HG03565 (cell line): ENCODE results near the gene SMIM10L1.

ENCODE experiments used
- ATAC-seq: cut with Tn5 transposase; IDR thresholded peaks from one replicate; pipeline ENCODE4 v1.9.1; 2021; ENCODE audit warnings: mild to moderate bottlenecking, moderate library complexity; ENCODE audit not compliant: unreplicated experiment

SMIM10L1 gene

DNA sequence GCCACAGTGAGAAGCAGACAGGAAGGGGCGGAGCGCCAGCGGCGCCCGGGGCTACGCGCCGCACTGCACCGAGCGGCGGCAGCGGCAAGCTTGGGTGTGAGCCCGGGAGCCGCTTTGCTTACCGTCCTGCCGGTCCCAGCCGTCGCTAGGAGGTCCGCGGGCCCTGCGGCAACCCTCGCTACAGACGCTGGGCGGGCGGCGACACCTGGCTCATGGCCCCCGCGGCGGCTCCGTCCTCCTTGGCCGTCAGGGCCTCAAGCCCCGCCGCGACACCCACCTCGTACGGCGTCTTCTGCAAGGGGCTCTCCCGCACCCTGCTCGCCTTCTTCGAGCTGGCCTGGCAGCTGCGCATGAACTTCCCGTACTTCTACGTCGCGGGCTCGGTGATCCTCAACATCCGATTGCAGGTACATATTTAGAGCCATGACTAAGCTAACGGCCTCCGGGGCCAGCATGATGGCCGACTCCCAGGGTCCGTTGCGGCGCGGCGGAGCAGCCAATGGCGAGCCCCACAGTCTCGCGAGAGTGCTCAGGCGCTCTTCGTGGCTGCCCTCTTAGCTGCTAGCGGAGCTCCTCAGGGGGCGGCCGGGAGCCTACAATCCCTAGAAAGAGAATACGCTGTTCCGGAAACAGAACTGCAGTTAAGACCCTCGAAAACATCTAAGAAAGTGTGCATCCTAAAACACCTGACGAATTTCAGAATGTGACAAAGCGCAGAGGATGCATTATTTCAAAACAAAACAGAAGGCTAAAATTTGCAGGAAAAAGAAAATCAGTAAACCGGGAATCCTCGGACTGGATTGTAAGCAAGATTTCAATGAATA lies at the start of gene SMIM10L1:
Gene SMIM10L1 (plus strand): TSS at position 50 of the 824 bp plus-strand sequence. CDS start 163 bp downstream, at position 213.
- peak; percentile 90 for ATAC-seq

DNA sequence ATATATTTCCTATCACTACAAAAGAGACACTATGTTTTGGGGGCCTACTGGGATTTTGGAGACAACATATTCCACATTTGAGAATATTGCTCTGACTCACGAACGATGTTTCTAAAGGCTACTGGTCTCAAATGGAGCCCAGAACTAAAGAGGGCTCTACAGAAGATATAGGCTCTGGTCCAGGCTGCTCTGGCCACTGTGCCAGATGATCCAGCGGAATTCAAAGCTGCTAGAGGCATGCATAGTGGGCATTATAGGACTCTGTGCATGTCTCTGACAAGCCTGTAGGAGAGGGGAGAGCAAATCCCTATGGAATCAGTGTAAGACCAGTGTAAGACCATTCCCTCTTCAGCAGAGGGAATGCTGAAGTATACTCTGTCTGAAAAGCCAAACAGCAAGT lies 40.6 kb upstream of the SMIM10L1 start:
- ATAC-seq = no peak

DNA sequence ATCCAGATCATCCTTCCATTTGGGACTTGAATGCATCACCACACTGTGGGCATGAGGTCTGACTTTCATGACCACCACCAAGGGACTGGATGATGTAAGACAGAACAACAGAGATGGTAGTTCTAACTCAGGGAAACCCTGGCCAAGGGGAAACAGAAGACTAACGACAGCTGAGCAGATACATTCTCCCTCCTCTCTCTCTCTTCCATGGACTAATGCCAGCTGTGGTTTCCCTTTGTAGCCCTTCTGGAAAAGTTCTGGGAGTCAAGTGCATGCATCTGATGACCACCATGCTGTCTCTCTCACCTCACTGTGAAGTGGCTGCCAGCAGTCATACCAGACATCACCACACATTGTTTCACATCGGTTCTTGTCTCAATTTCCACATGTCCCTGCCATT lies 40.0 kb upstream of the SMIM10L1 start:
- ATAC-seq = no peak

DNA sequence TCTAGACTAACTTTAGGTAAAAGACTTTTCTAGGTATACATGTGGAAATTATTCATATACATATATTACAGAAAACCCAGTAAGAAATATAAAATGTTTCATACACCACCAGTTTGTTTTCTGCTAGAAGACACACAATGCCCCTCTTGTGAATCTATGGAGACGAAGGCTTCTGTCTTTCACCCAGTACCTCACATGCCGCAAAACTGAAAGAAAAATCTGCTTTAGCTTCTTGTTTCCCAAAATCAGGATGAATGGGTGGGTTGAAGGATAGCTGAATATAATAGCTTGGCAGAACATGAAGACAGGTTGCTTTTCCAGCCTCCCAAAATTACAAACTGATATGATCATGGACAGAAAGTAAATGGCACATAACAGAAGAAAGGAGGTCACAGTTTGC lies 37.8 kb upstream of the SMIM10L1 start:
- no peak for ATAC-seq

DNA sequence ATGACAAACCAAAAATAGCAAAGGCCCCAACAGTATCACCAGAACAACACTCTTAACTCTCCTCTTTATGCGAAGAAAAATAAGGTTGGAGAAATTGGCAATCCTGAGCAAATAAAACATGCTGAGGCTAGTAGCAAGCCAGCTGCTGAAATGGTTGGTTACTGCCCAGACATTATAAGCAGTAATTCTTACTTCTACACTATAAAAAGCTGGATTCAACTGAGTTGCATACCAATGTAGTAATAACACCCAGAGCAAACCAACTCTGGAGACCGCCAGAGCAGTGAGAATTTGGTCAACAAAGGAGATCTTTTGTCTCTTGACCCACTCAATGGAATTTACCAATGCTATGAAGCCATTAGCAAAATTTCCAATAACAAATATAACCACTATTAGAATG lies 37.2 kb upstream of the SMIM10L1 start:
- no peak for ATAC-seq

DNA sequence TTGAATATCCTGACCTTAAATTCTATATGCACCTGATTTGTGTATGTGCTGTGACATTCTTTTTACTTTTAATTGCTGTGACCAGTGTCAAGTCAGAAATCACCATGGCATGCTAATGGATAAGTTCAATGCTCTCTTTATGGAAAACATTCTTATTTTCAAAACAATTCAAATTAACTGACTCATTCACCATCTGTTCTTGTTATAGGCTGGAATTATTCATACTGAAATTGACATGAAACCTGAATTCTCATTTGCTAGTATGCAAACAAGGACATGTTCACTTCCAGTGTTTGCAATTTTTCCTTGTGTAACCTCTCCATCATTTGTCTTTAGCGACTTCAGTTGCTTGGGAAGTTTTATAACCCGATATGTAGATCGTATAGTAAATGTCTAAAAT lies 36.7 kb upstream of the SMIM10L1 start, which contains the start of gene TAS2R30:
Gene TAS2R30 (minus strand): TSS at position 340 of the 400 bp plus-strand sequence. CDS start 400 bp downstream, outside the sequence.
- no peak for ATAC-seq

DNA sequence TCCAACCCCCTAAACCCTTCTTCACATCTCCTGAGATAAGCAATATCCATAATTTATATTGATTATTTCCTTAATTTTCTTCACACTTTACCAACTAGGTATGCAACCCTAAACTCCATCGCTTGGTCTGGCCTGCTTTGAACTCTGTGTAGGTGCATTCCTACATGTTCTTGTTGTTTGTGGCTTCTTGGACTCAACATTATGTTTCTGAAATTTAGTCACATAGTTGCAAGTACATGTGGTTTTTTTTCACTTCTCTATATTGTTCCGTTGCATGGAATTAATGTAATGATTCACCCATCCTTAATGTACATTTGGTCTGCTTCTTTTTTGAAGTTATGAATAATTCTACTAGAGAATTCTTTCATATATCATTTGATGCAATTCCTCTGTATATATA lies 34.9 kb upstream of the SMIM10L1 start:
- no peak for ATAC-seq

DNA sequence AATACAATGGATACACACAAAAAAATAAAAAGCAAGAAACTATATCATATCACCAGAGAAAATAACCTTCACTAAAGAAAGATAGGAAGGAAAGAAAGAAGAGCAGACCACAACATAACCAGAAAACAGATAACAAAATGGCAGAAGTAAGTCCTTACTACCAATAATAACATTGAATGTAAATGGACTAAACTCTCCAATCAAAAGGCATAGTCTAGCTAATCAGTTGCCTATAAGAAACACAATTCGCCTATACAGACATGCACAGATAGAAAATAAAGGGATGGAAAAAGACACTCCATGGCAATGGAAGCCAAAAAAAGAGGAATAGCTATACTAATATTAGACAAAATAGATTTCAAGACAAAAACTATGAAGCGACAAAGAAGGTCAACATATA lies 27.6 kb upstream of the SMIM10L1 start:
- ATAC-seq = no peak

DNA sequence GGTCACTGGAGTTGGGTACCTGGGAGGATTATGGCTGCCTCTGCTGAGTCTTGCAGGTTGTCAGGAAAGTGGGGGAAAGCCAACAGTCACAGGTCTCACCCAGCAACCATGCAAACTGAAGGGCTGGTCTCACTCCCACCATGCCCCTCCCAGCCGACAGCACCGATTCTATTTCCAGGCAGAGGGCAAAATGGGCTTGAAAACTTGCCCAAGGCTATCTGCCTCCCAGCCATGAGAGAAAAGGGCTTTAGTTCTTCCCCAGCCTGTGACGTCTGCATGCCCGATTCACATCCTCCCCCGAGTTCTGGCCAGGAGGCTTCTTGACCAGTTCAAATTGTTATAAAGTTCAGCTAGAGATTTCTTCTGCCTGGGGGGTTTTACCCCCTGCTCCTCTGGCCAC lies 26.7 kb upstream of the SMIM10L1 start:
- no peak for ATAC-seq

DNA sequence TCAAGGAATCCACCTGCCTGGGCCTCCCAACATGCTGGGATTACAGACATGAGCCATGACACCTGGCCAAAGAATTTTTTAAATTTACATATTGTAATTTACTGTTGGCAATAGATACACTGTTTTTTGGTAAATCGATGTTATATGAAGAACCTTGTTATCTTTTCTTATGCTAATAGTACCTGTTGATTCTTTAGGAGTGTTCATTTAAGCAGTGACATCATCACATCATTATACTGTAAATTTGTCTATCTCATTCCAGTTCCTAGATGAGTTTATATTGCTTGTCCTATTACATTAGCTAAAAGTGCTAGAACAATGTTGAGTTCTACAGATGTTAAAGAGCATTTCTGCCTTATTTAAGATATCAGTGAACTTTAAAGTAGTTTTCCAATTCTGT lies 23.6 kb upstream of the SMIM10L1 start:
- ATAC-seq = no peak

DNA sequence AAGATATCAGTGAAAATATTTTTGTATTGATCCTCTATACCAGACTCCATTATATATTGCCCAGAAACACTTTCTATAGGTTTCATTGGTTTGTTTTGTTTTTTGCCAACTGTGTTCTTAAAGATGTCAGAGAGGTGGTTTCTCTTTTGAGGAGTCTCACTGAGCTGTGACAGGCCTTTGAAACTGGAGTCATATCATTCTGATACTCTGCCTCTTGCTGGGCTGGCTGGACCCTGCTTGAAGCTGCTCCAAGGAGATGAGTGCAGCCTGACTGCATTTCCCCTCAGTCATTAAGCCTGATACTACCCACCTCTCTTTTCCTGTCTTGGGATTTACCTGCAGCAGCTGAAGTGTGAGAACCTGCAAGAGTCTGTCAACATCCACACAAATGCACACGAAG lies 20.2 kb upstream of the SMIM10L1 start:
- no peak for ATAC-seq

DNA sequence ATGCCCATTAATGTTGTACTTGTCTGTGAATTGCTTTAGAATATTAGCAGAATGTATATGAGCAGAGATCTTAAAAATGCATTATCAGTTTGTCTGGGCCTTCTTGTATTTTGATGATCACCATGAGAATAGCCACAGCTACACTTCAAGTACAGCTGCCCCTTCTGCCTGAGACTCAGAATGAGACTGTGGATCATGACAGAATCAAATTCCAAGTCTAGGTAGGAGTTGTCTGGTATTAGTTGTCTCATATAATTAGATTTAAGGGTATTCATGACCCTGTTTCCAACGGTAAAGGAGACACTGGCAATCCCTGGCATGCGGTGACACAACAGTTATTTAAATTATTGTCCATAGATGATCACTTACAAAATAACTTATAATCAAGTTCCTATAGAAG lies 18.3 kb upstream of the SMIM10L1 start:
- no peak for ATAC-seq

DNA sequence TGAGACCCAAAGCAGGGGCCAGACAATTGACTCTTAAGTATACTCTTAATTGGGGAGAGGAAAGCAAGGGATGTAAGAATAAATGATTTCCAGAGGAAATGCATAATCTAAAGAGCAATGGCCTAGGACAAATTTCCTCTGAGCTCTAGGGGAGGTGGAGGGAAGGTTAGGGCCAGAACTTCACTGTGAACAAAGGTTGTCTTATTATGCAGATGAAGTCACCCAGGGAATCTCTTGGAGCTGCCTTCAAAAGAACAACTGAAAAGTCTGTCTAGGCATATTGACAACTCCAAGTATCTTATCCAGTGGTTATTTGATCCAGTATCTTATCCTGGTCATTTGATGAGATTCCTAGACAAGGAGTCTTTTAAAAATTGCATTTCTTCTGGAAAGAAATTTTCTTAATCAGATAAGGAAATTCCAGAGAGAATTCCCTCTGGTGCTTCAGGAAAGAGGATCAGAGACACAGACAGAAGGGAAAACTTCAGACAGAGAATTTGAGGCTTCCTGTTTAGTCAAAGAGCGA lies 16.5 kb upstream of the SMIM10L1 start:
- no peak for ATAC-seq

DNA sequence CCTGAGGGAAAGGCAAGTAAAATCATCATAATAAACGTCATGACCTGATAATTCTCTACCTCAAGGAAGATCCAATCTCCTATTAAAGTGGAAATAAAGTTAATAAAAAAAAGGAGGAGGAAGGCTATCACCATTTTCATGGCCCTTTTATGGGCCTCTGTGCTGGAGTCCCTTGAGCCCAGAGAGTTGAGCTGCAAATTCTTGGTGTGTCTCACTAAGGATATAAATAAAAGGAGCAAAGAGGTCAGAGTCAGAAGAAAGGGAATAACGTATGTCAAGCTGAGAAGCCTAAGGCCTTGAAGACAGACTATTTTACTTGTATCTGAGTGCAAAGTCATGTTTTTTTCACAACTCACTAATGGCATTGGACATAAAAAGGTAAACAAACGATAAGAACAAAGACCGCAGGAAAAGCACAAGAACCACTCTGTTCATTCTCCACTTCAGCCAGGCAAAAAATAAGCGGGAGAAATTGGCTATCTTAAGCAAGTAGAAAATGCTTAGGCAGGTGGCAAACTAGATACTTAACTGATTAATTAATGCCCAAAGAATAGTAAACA lies 12.0 kb upstream of the SMIM10L1 start:
- ATAC-seq = no peak

DNA sequence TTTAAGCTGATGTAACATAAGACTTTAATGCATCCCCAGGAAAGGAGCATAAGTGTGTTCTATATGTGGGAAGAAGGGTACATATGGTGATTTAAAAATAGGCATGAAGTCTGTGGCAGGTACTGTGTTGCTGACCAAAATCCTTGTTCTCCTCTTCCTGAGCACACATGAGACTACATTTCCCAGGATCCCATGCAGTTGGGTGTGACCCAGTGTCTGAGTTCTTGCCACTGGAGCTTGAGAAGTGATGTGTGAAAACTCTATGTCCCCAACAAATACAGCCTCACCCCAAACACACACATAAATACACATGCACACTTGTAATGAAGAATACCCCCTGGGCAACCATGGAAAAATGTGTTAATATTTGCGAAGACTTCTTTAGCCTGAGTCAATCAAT lies 8.5 kb upstream of the SMIM10L1 start:
- ATAC-seq = no peak

DNA sequence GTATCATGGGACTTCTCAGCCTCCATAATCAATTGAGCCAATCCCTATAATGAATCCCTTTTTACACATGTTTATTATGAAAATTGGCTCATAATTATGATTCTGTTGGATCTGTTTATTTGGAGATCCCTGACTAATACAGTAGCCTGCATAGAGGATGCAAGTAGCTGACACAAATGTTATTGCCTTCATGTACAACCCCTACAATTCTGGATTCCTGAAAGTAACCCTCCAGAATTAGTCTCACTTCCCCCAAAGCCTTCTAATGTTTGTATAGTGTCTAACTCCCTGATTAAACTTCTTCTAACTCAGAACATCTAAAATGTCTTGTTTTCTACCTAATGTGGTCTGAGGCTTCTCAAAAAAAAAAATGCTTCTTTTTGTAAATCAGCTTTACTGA lies 6.6 kb upstream of the SMIM10L1 start:
- ATAC-seq = no peak

DNA sequence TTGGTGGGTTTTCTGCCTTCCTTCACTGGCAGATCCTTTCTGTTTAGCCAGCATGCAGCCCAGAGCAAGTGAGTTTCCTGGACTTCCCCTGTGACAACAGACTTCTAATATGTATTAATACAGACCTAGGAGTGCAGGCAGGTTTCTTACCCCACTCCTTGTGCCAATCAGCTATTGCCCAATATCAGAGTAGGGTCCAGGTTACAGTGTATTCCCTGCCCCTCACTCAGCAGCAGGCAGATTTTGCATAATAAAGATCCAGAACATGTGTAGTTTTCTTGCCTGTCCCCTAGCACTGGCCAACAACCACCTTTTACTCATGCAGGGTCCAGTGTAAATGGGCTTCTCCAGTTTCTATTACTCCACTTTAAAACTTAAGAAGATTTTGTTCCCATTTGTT lies 4.7 kb upstream of the SMIM10L1 start:
- no peak for ATAC-seq

DNA sequence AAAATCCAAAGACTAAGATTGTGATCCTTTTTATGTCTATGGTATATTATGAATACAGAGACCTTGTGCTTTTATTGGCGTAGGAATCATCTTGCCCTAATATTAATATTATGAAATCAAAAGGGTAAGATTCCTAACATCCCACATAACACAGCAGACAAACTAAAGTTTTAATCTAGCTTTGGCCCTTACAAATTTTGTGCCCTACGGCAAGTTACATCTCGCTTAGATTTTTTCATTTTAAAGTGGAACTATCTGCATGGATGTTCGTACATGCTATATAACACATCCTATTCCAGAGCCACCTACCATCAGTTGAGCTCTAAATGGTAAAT lies 217 bp upstream of the SMIM10L1 start:
- no peak for ATAC-seq

DNA sequence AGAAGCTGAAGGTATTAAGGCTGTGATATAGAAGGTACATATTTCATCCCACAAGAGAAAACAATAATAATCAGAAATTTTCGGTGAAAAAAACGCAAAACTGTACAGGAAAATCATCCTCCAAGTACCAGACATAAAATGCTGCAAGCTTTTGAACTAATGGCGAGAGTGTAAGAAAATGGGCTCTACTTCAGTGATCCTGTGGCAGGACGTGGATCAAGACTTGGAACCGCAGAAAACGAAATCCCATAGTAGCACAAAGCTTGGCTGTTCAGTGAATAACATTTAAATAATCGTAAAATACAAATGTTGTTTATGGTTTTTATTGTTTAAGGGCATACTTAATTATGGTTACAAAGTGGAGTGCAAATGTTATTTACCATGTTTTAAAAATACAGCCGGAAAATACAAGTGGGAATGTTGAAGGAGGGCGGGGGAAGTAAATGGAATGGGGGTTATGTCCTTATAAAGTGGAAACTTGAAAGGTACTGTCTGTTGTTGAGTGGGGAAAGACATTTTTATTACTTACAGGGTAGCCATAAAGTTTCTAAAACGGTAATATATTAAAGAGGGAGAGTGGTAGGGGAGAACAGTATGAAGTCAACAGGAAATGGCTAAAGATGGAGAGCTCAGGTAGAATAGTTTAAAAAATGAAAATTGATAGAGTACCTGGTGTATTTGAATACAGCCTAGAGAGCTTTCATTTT lies 1.1 kb downstream of the SMIM10L1 start:
- ATAC-seq = no peak

DNA sequence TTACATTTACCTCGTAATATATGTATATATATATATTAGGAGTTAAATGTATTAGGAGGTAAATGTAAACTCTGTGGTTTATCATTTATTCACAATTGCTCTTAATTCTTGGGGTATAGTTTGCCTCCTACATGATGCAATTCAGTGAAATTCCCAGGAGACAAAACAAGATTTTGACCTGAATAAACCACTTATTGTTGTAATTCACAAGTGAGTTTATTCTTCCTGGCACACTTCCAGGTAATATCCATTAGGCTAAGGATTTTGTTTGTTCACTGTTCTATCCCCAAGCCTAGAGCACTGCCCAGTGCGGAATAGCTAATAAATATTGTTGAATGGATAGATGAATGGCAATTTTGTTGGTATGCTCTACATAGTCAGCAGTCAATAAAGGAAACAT lies 3.0 kb downstream of the SMIM10L1 start:
- no peak for ATAC-seq

DNA sequence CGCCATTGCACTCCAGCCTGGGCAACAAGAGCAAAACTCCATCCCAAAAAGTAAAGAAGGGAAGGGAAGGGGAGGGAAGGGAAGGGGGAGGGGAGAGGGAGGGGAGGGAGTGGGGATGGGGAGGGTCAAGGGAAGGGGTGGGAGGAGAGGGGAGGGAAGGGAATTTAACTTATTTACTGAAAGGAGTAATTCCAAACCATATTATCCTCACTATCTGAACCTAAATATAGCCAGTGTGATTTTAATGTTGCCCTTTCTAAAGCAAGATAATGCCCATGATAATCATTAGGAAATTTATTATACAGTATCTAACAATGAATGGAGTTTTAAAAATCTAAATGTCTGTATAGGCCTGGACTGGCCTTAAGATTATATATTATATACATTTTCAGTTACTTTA lies 7.3 kb downstream of the SMIM10L1 start:
- ATAC-seq = no peak

DNA sequence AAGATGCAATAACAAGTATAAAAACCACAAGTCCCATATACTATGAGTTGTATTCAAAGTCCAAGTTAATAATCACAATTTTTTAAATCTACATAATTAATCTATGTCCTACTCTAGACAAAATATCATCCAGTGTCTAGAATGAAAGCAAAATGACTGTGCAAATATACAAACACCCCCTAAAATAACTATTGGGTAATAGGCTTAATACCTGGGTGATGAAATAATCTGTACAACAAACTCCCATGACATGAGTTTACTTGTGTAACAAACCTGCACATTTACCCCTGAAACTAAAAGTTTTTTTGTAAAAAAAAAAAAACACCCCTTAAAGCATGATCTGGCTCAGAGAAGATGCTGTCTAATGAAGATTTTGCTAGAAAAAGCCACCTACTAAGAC lies 11.5 kb downstream of the SMIM10L1 start:
- no peak for ATAC-seq
